A673 (cell line): ENCODE data around the gene MYT1. TPM values are rescaled to one million over a fixed set of nuclear protein-coding genes. Genes with fewer than 3 reads are reported as not detected.

Source experiments
- BruUV-seq: library from RNA; stranded (reverse); fragments of 400-500 nt; replicated peaks from 2 replicates; lab custom pipeline; 2021; lab: Mats Ljungman, UMichigan
- CTCF ChIA-PET: fragments of 300-600 bp; sonication (Branson Sonifier 250); formaldehyde crosslinking; loops from one replicate; lab custom pipeline; 2022; ENCODE audit warnings: antibody characterized with exemption; lab: Charles Lee
- POLR2A ChIA-PET: fragments of 300-600 bp; sonication (Branson Sonifier 250); formaldehyde crosslinking; loops from one replicate; lab custom pipeline; 2022; ENCODE audit warnings: antibody characterized with exemption; ENCODE audit not compliant: low non-redundant PET; lab: Charles Lee
- DNase-seq: peaks from one replicate; pipeline ENCODE4 v3.0.0-alpha.2; 2015; ENCODE audit warnings: low spot score
- H3K27ac ChIP-seq: fragments of 200-600 bp; sonication (generic); 2 replicates; pipeline ENCODE4 v1.5.1; 2016; ENCODE audit warnings: mixed run types, low read depth, mild to moderate bottlenecking, mixed read lengths, antibody characterized with exemption, low read length; ENCODE audit not compliant: poor library complexity, severe bottlenecking
- H3K27me3 ChIP-seq: fragments of 200-600 bp; sonication (generic); replicated peaks from 2 replicates; pipeline ENCODE4 v1.6.1; 2017; ENCODE audit warnings: mixed run types, low read depth, mild to moderate bottlenecking, mixed read lengths, antibody characterized with exemption, low read length; ENCODE audit not compliant: insufficient read depth, poor library complexity
- H3K36me3 ChIP-seq: fragments of 200-600 bp; sonication (generic); 2 replicates; pipeline ENCODE4 v1.6.1; 2016; ENCODE audit warnings: mixed run types, mild to moderate bottlenecking, mixed read lengths, antibody characterized with exemption, low read length; ENCODE audit not compliant: insufficient read depth, poor library complexity, severe bottlenecking
- H3K4me1 ChIP-seq: fragments of 200-600 bp; sonication (generic); 2 replicates; pipeline ENCODE4 v1.6.1; 2017; ENCODE audit warnings: mixed run types, mild to moderate bottlenecking, mixed read lengths, antibody characterized with exemption, low read length; ENCODE audit not compliant: insufficient read depth, poor library complexity, severe bottlenecking
- H3K4me3 ChIP-seq: fragments of 200-600 bp; sonication (generic); 2 replicates; pipeline ENCODE4 v1.5.1; 2016; ENCODE audit warnings: low read depth, mixed run types, mild to moderate bottlenecking, mixed read lengths, low read length; ENCODE audit not compliant: poor library complexity, severe bottlenecking
- H3K9me3 ChIP-seq: fragments of 200-600 bp; sonication (generic); 2 replicates; pipeline ENCODE4 v1.6.1; 2016; ENCODE audit warnings: mixed run types, low read depth, mild to moderate bottlenecking, mixed read lengths, antibody characterized with exemption, low read length; ENCODE audit not compliant: poor library complexity, severe bottlenecking
- CTCF ChIP-seq: fragments of 300-800, 200-600 bp; sonication (generic); conservative IDR thresholded peaks from 2 replicates; pipeline ENCODE4 v1.5.1; 2017; ENCODE audit warnings: low read depth, mild to moderate bottlenecking, antibody characterized with exemption, low read length, moderate library complexity, mixed read lengths
- EZH2 ChIP-seq: fragments of 200-600 bp; sonication (generic); IDR thresholded peaks from 2 replicates; pipeline ENCODE4 v1.6.1; 2017; ENCODE audit warnings: borderline replicate concordance, low read depth, mild to moderate bottlenecking, mixed read lengths, antibody characterized with exemption, low read length; ENCODE audit not compliant: poor library complexity, severe bottlenecking
- intact Hi-C: fragments of 100-400 bp; cut with micrococcal nuclease; formaldehyde crosslinking; loops from one replicate; pipeline ENCODE4 v1.10.0; 2022; ENCODE audit not compliant: unreplicated experiment
- total RNA-seq: library from RNA; stranded (reverse); gene quantifications from 2 replicates; pipeline ENCODE4 v1.2.3, GENCODE V29; 2021

The MYT1 gene
- total RNA-seq, 1 experiment from 2014 or later = not detected

GRCh38 chr20:64222291-64222735 is 58.1 kb downstream of the MYT1 start:
- H3K27ac ChIP-seq = no peak overlapping the region
- ChIA-PET CTCF (no interaction called here), POLR2A (no interaction called here)
- no peaks in the 10 kb centered on the region for H3K27me3 ChIP-seq
- intact Hi-C loops = no loop called here
- peaks cover 25% of the 10 kb centered on the region for H3K4me1 ChIP-seq
- no peaks in the 10 kb centered on the region for H3K36me3 ChIP-seq
- no peak for TF ChIP-seq CTCF
- no peak for TF ChIP-seq EZH2
- H3K9me3 ChIP-seq = no peaks in the 10 kb centered on the region
- no peak overlapping the region for H3K4me3 ChIP-seq
- BruUV-seq = no TSS peak
- DNase-seq = no peak

GRCh38 chr20:64222851-64223525 is 58.7 kb downstream of the MYT1 start:
- no peak for DNase-seq
- H3K27ac ChIP-seq = peak overlapping the region; percentile 89
- POLR2A ChIA-PET = no interaction called here
- BruUV-seq = no TSS peak
- no peaks in the 10 kb centered on the region for H3K36me3 ChIP-seq
- TF ChIP-seq EZH2 (no peak), CTCF (no peak)
- CTCF ChIA-PET = no interaction called here
- peaks cover 25% of the 10 kb centered on the region for H3K4me1 ChIP-seq
- H3K4me3 ChIP-seq = no peak overlapping the region
- no peaks in the 10 kb centered on the region for H3K27me3 ChIP-seq
- intact Hi-C loops = no loop called here
- no peaks in the 10 kb centered on the region for H3K9me3 ChIP-seq

GRCh38 chr20:64223526-64224067 is 59.3 kb downstream of the MYT1 start:
- Histone ChIP-seq H3K27me3 (no peaks in the 10 kb centered on the region), H3K36me3 (no peaks in the 10 kb centered on the region), H3K27ac (peak overlapping the region; percentile 89), H3K4me3 (no peak overlapping the region), H3K4me1 (peaks cover 25% of the 10 kb centered on the region), H3K9me3 (no peaks in the 10 kb centered on the region)
- no TSS peak for BruUV-seq
- ChIA-PET CTCF (interaction anchor here (0.7 kb wide), 1 partner anchor 20 kb away, joined by 3 read pairs; no protein-coding TSS in a partner anchor), POLR2A (no interaction called here)
- DNase-seq = peak; percentile 78
- intact Hi-C loops = no loop called here
- TF ChIP-seq CTCF = peak; percentile 74
- no peak for TF ChIP-seq EZH2
